Measurements from ENCODE around the gene TMTC1. TPM values are rescaled to one million over a fixed set of nuclear protein-coding genes. Genes with fewer than 3 reads are reported as not detected.

The TMTC1 gene
- total and polyA plus RNA-seq, 8 donors, result 1.2 to 5.1 (median 2.8) TPM

GRCh38 chr12:29552994-29553748 is 230.6 kb downstream of the TMTC1 start:
- ATAC-seq (peak in 3 of 4 donors; percentile 16 to 44 (median 32)), FAIRE-seq (no peak), DNase-seq (no peak)
- H3K27me3 ChIP-seq, result no peaks in the 10 kb centered on the region
- TF ChIP-seq, protein P1, sequence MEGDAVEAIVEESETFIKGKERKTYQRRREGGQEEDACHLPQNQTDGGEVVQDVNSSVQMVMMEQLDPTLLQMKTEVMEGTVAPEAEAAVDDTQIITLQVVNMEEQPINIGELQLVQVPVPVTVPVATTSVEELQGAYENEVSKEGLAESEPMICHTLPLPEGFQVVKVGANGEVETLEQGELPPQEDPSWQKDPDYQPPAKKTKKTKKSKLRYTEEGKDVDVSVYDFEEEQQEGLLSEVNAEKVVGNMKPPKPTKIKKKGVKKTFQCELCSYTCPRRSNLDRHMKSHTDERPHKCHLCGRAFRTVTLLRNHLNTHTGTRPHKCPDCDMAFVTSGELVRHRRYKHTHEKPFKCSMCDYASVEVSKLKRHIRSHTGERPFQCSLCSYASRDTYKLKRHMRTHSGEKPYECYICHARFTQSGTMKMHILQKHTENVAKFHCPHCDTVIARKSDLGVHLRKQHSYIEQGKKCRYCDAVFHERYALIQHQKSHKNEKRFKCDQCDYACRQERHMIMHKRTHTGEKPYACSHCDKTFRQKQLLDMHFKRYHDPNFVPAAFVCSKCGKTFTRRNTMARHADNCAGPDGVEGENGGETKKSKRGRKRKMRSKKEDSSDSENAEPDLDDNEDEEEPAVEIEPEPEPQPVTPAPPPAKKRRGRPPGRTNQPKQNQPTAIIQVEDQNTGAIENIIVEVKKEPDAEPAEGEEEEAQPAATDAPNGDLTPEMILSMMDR (IDR thresholded peaks at IDR 0.05), result no peak
- 14 to 23% methylated on average over 3 of the region's 3 CpGs for WGBS, 2 donors
- no peak overlapping the region for H3K27ac ChIP-seq
- H3K4me1 ChIP-seq, result peaks cover 0 to 3% (median 0%) of the 10 kb centered on the region in 3 donors
- H3K9me3 ChIP-seq, result no peaks in the 10 kb centered on the region
- intact Hi-C loops (cut with DNase I), result no loop called here
- no peak overlapping the region for H3K4me3 ChIP-seq
- no peaks in the 10 kb centered on the region for H3K36me3 ChIP-seq

DNA sequence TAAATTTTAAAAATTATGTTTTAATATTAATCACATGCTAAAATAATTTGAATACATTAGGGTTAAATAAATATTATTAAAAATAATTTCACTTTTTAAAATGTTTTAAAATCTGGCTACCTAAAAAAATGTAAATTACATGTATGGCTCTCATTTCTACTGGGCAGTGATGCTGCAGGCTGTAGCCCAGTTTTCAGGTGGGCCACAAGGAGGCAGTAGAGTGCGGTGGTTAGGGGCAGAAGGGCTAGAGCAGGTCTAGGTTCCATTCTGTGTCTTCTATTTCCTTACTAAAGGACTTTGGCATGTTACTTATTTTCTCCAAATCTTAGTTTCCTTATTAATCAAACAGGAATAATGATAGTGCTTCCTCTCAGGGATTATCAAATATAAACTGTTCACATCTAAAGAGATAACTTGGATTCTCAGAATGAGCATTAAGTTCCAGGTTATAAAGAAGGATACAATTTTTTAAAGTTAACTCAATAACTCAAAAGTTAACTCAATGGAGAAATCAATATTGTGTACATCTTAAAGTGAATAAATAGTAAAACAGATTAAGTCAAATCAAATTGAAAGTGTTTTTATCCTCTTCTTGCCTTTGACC is 231.3 kb downstream of the TMTC1 start:
- no peaks in the 10 kb centered on the region for H3K9me3 ChIP-seq
- no peaks in the 10 kb centered on the region for H3K27me3 ChIP-seq
- peak; percentile 73 to 98 (median 94) for ATAC-seq
- no peaks in the 10 kb centered on the region for H3K36me3 ChIP-seq
- no peak overlapping the region for H3K27ac ChIP-seq
- H3K4me3 ChIP-seq, result no peak overlapping the region
- WGBS, 2 donors, result 9 to 10% methylated on average over 1 of the region's 1 CpG
- DNase-seq, result peak; percentile 40 to 83 (median 60)
- peaks cover 0 to 3% (median 0%) of the 10 kb centered on the region in 3 donors for H3K4me1 ChIP-seq
- FAIRE-seq, result peak; percentile 95
- TF ChIP-seq, protein P1 (IDR thresholded peaks at IDR 0.05), result peak; percentile 56 to 78 (median 69)
- intact Hi-C loops (cut with DNase I), result no loop called here

- intact Hi-C loops (cut with DNase I), result no loop called here
- ATAC-seq (no peak), DNase-seq (no peak), FAIRE-seq (no peak)
- H3K4me3 ChIP-seq, result no peak overlapping the region
- TF ChIP-seq, protein P1 (IDR thresholded peaks at IDR 0.05), result no peak
- 37 to 52% methylated on average over 3 of the region's 3 CpGs for WGBS, 2 donors
- no peaks in the 10 kb centered on the region for H3K27me3 ChIP-seq
- no peaks in the 10 kb centered on the region for H3K9me3 ChIP-seq
- H3K4me1 ChIP-seq, result peaks cover 0 to 3% (median 0%) of the 10 kb centered on the region in 3 donors
- no peaks in the 10 kb centered on the region for H3K36me3 ChIP-seq
- no peak overlapping the region for H3K27ac ChIP-seq
These were observed 231.9 kb downstream of the TMTC1 start for GRCh38 chr12:29551812-29552211.

DNA sequence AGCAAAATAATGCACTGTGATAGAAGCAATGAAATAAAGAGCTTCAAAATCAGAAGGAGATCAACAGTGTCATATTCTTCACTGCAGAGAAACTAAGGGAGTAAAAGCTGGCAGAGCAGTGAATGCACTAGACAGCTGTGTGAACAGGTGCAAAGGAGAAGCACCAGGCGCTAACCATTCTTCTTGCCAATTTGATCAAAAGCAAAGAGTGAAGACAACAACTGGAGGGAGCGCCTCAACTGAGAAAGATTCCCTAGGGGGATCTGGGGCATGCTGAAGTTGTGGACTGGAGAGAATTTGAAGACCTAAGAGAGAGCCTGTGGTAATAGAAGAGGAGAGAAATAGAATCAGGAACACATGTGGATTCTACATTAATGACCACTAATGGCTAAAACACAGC is 235.9 kb downstream of the TMTC1 start:
- DNase-seq (no peak), ATAC-seq (no peak), FAIRE-seq (no peak)
- H3K4me1 ChIP-seq, result no peaks in the 10 kb centered on the region
- no peak overlapping the region for H3K4me3 ChIP-seq
- no peaks in the 10 kb centered on the region for H3K27me3 ChIP-seq
- intact Hi-C loops (cut with DNase I), result no loop called here
- TF ChIP-seq, protein P1 (IDR thresholded peaks at IDR 0.05), result no peak
- no peaks in the 10 kb centered on the region for H3K36me3 ChIP-seq
- 87 to 88% methylated on average over 2 of the region's 2 CpGs for WGBS, 2 donors
- no peaks in the 10 kb centered on the region for H3K9me3 ChIP-seq
- H3K27ac ChIP-seq, result no peak overlapping the region

- no peak overlapping the region for H3K4me3 ChIP-seq
- peak in 1 of 4 donors; percentile 16 for ATAC-seq
- 24 to 34% methylated on average over 4 of the region's 4 CpGs for WGBS, 2 donors
- H3K27me3 ChIP-seq, result no peaks in the 10 kb centered on the region
- no peak for DNase-seq
- TF ChIP-seq, protein P1 (IDR thresholded peaks at IDR 0.05), result no peak
- no peaks in the 10 kb centered on the region for H3K9me3 ChIP-seq
- no peaks in the 10 kb centered on the region for H3K36me3 ChIP-seq
- intact Hi-C loops (cut with DNase I), result no loop called here
- no peak overlapping the region for H3K27ac ChIP-seq
- no peaks in the 10 kb centered on the region for H3K4me1 ChIP-seq
- FAIRE-seq, result no peak
These were observed 236.6 kb downstream of the TMTC1 start for GRCh38 chr12:29547151-29547632.

Measured in pancreas (tissue), 10 donors.